GM12872 (cell line): Measurements from ENCODE around the gene RPS6KB2.

Source experiments
- CTCF ChIP-seq: IDR thresholded peaks from 3 replicates; pipeline ENCODE4 v1.5.1; 2011; ENCODE audit warnings: low read depth, mild to moderate bottlenecking, low read length, moderate library complexity; ENCODE audit not compliant: insufficient read depth

RPS6KB2 gene

GRCh38 chr11:67398661-67399563, 29.4 kb upstream of the RPS6KB2 start:
- no peak for TF ChIP-seq CTCF

GRCh38 chr11:67400251-67400941, 27.9 kb upstream of the RPS6KB2 start:
- no peak for TF ChIP-seq CTCF

GRCh38 chr11:67400942-67401494, 27.3 kb upstream of the RPS6KB2 start:
- TF ChIP-seq CTCF, result no peak

- peak; percentile 31; the same call in 1 of the 3 replicates for TF ChIP-seq CTCF
These were observed 26.7 kb upstream of the RPS6KB2 start, which contains the start of gene PPP1CA for GRCh38 chr11:67401495-67402191. Gene PPP1CA (minus strand): TSS chr11:67401858. CDS start chr11:67401782, 76 bp downstream.

GRCh38 chr11:67404515-67405195, 23.6 kb upstream of the RPS6KB2 start:
- TF ChIP-seq CTCF, result no peak

GRCh38 chr11:67405196-67405567, 23.1 kb upstream of the RPS6KB2 start:
- TF ChIP-seq CTCF, result no peak
